Measurements from ENCODE around the gene VGLL4.
"Not testable (repeated sequence)": the region's sequence is repeated elsewhere in the genome, so short reads cannot be mapped to it uniquely, and the experiment has no call there.

VGLL4 gene

DNA sequence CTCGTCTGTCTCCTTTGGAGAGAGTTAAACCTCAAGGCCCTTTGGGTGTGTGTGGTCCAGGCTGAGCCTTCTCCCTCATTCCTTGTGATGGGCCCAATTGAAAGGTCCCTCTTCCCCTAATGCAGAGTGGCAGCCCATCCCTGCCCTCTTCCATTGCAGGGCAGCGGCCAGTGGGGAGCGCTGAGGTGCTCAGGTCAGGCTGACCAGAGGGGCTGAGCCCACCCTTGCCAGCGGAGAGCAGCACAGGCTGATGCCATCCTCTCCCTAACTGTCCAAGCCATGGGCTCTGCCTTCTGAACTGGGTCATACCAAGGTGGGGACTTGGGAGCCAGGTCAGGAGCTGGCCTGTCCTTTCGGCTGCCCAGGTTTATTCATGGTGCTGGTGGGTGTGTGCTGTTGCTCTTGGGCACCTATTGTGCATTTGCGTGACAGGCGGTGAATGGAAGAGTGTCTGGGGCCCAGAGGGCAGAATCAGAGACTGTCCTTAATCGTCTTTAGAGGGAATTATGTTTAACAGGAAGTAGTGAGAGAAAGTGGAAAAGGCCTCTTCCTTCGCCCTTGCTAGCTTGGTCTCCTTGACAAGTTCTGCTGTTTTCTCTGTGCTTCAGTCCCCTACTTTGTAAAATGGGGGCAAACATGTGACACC is 96.9 kb downstream of the VGLL4 start:
- no peak for DNase-seq

DNA sequence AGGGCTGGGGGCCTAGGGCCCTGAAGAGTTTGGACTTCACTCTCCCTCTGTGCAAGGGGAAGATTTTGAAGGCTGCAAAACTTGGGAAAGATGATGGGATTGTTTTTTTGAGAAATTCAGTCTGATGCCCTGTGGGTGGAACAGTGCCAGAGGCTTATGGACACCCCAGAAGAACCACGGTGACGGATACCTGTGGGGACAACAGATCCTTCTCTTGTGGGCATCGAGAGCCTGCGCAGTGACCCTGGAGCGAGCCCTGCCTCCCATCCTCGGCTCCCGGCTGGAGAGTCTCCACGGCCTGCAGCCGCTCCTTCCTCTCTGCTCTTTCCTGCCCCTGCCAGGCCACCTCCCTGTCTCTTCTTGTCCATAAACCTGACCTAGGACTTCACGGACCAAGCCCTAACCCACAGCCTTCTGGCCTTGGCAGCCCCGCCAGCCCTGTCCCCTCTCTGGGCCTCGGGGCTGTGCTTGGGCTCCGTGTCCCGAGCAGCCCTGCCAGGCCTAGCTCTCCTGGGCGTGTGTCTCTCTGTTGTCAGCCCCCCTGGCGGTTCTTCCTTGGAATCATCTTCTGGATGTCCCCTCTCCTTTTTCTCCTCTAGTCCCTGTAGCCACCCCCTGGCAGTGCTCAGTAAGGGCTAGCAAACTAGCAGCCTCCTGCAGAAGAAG is 98.4 kb downstream of the VGLL4 start:
- no peak for DNase-seq

DNA sequence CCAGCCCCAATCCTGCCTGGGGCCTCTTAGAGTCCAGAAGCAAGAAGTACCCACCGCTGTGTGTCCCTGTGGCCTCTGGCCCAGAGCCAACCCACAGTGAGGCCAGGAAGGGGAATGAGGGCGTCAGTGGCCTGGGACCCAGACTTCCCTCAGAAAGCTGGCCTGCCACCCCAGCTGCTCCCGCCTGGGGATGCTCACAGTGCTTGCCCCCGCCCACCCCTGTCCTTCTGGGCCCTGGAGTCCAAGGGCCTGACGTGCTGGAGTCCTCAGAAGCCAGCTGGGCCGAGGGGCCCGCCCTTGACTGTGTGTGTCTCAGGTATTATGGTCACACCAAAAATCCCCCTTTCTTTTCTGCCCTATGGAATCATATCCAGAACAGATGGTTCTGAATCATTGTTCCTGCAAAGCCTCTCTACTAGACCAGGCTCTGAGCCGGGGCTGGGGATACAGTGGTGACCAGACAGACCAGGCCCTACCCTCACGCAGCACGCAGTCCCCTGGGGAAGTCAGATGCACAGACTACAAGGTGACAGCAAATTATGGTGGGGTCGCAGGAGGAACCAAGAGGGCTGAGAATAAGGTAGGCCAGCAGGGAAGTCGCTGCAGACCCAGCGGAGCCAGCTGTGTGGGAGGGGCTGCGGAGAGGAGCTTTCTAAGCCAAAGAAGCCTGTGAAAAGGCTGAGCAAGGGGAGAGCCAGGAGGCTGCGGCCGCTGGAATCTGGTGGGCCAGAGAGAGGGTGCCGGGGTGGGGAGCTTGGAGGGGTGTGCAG is 99.1 kb downstream of the VGLL4 start:
- DNase-seq: no peak

DNA sequence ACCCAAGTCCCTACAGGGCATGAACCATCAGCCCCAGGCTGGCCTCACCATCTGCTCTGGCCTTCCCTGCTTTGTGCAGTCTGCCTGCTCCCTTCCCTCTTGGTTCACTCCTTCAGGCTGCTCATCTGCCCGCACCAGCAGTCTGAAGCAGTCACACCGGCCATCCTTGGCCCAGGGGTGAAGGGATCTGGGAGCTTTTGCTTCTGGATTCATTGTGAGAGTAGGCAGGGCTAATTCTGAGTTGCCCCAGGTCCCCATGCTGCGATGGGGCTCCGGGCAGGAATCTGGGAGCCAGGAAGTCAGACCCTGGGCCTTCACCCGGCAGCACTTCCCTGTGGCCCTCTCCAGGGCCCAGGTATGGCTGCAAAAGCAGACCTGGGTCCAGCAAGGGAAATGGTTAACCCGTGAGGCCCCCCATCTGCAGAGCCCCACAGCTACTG is 99.7 kb downstream of the VGLL4 start:
- no peak for DNase-seq

DNA sequence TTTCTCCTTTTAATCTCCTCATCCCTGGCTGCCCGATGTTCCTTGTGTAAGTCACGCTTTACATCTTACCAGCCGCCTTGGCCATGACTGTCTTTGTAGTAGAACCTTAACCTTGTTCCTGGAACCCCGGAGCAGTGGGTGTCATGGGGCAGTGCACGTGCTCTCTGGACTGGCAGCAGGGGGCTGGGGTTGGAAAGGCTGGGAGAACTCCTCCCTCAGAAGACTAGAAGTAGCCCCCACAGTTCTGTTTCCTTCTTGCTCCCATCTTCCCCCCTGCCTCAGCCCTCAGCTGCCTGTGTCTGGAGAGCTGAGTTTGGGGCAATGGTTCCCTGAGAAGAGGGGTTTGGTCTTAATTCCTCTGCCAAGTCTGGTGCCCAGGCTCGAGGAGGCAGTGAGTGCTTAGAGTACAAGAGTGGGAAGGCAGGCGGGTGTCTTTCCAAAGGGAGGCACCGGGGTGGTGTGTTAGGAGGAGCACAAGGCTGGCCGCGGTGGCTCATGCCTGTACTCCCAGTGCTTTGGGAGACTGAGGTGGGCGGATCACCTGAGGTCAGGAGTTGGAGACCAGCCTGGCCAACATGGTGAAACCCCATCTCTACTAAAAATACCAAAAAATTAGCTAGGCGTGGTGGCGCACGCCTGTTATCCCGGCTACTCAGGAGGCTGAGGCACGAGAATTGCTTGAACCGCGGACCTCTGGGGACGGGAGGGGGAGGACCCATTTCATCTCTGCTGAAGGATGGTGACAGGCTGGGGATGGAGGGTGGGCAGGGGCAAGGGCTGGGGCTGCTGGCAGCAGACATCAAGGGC is 100.4 kb downstream of the VGLL4 start:
- no peak for DNase-seq

DNA sequence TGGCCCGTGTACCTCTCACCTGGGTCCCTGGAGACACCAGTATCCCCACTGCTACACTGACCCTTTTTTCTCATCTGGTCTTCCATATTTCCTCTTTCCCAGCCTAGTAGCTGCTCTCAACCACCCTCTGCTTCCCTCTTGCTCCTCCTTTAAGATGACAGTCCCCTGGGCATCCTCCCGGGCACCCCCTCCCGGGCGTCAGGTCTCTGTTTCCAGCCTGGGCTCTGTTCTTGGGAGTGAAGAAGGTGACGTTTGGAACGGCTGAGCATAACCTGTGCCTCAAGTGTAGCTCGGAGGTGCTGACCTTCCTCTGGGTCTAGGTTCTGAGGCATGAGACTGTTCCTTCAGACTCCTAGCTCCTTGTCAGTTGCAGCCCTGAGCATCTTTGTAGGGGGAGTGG is 101.2 kb downstream of the VGLL4 start:
- DNase-seq: no peak

DNA sequence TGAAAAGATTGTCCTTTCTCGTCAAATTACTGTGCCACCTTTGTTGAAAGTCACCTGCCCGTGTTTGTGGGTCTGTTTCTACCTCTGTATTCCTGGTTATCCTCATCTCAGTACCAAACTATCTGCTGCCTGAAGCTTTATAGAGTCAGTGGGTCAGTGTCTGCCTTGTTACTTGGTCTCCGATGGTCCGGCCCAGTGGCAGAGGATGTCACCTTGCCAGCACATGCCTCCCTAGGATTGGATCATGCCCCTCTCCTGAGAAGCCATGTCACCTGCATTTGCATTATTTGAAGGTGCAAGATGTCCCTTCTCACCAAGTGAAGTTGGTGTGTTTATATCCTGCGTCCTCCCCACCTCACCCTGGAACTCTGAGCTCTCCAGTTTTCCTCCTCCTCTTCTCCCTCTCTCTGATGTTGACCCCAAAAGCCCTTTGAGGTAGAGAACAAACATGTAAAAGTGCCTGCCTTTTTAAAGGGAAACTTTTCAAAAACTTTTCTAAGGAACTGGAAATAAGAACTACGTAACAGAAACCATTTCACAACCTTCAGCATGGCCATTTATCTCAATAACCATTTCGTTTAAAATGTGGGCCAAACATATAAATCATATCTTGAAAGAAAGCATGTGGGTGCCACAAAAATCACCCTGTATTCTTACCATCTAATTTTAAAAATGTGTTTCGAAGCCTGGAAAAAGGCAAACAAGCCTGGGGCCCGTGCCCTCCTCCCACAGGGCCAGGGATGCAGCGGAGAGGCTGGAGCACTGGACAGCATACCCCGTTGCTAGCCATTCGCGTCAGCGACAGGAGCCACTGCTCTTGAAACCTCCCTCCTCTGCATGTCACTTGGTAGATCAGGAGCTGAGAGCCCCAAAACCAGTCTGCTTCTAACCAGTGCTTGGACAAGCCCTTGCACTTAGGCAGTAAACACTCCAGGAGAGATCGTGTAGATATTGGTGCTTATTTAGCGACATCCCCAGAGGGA is 102.1 kb downstream of the VGLL4 start:
- DNase-seq: no peak

DNA sequence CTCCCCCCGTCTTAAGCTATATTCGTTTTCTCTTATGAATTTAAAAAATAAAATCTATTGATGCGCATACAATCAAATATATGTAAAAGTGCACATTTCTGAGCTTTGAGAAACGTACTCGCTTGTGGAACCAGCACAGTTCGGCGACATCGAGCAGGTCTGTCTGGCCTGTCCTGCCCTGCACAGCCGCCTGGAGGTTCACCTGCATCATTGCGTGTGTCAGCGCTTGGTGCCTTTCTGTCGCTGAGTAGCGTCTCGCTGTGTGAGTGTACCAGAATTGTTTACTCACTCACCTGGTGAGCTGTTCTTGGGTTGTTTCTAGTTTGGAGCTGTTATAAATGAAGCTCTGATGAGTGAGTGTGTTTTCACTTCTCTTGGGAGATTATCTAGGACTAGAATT is 104.0 kb downstream of the VGLL4 start:
- DNase-seq: peak; percentile 49

DNA sequence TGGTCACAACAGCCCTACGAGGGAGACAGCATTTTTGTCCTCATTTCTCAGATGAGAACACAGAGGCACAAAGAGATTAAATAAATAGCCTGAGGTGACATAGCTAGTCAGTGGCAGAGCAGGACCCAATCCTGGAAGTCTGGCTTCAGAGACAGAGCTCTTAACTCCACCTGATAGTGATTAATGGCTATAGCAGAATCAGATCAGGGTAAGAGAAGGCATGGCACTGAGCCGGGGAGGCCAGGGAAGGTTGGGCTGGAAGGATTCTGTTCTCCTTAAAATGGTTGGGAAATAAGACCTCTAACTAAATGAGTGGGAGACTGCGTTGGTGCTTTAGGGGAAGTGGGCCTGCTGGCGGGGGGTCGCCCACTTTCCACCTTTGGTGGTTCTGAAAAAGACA is 104.5 kb downstream of the VGLL4 start:
- no peak for DNase-seq

DNA sequence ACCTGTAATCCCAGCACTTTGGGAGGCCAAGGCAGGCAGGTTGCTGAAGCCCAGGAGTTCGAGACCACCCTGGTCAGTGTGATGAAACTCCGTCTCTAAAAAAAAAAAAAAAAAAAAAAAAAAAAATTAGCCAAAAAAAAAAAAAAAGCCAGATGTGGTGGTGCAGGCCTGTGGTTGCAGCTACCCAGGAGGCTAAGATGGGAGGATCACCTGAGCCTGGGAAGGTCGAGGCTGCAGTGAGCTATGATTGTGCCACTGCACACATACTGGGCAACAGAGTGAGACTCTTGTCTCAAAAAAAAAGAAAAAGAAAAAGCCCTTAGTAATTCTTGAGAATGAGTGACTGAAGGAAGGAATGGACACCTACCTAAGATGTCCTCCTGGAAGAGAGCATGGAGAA is 105.1 kb downstream of the VGLL4 start:
- no peak for DNase-seq

DNA sequence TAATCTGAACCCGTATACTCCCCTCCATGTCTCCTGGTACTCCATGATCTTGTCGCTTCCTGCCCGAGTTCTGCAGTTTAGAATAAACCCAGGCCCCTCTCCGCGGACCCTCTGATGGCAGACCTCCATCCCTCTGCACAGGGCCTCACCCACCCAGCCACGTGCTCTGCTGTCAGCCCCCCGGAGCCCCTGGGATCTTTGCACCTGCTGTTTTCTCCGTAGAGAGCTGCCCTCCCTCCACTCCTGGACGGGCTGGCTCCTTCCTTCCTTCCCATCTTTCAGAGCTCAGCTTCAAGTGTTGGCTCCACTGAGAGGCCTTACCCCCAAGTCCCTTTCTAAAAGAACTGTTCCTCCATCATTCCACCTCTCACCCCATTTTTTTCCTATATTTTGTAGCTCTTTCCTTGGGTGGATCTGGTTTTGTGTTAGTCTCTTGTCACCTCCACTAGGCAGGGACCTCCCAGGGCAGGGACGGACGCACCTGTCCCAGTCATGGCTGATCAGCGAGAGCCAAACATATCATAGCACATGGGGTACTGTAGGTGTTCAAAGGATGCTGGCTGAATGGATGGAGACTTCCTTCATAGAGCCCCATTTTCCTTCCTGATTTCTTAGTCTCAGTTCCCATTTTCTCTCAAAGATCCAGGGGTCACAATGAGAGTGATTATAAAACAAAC is 106.6 kb downstream of the VGLL4 start:
- no peak for DNase-seq

DNA sequence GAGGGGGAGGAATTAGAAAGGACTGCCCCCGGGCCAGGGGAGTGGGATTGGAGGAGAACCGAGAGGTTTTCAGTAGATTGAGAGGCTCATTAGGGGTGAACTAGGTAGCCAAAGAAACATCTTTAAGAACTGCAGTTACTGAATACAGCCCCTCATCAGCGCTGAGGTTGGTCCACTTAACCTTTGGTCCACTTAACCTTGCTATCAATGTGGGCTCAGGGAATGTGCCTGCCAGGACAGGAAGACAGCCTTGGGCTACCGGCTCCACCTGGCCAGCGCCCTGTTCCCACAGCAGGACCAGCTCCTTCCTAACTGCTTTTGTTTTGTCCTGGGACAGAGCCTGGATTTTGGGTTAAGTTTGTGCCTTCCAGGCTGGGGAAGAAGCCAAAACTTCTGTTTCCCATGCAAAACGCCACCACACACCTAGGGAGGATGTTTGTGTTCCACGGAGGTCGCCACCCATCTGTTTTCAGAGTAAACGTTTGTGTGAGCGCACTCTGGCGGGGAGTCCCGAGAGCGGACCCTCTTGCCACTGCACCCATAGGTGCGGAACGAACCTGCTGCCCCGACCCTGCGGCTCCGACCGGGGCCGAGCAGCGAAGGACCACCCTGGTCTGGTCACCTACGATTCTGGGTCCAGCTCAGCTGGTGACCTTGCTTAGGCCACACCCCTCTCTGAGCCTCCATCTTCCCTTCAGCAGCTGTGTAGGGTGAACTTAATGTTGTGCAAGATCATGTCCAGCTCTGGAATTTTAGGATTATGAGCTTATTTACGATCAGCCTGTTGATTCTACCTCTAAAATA is 107.4 kb downstream of the VGLL4 start:
- DNase-seq: no peak

DNA sequence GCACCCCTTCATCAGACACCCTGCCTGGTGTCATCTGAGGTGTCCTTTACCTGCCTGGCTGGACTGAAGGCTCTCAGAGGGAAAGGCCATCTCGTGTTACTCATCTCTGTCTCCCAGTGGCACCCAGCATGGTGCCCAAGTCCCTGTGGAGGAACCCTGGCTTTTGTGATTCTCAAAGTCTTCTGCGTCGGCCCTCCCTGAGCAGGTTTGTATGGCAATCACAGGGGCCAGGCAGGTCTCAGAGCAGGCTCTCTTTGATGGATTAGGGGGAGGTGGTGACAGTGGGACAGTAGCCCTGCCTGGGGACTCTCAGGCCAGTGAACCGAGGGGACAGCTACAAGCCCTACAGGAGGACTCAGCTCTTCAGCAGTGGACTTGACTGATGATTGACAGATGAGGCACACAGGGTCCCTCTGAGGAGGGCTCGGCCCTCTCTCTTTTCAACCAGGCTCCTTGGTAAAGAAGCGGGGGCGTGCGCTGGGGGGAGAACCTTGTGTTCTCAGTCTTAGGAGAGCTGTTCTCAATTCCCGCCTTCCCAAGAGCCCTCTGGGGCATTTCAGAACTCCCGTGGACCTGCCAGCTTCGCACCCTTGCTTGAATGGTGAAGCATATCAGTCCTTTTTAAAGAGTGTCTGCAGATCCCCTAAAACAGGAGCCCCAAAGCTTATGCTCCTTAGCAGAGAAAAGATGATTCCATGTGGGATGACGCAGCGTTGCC is 108.3 kb downstream of the VGLL4 start:
- no peak for DNase-seq

DNA sequence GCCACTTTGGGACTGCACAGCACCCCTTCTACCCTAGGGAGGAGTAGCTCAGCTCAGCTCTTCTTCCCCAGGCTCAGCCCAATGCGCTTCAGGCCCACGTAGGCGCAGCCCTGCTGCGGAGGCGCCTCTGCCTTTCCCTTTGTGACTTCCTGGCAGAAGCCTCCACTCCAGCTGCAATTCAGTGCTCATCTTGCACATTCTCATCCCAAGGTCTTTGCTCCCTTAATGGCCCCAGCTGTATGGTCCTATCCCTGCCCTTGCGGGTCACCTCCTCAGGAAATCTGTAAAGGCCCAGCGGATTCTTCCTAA is 109.0 kb downstream of the VGLL4 start:
- no peak for DNase-seq

DNA sequence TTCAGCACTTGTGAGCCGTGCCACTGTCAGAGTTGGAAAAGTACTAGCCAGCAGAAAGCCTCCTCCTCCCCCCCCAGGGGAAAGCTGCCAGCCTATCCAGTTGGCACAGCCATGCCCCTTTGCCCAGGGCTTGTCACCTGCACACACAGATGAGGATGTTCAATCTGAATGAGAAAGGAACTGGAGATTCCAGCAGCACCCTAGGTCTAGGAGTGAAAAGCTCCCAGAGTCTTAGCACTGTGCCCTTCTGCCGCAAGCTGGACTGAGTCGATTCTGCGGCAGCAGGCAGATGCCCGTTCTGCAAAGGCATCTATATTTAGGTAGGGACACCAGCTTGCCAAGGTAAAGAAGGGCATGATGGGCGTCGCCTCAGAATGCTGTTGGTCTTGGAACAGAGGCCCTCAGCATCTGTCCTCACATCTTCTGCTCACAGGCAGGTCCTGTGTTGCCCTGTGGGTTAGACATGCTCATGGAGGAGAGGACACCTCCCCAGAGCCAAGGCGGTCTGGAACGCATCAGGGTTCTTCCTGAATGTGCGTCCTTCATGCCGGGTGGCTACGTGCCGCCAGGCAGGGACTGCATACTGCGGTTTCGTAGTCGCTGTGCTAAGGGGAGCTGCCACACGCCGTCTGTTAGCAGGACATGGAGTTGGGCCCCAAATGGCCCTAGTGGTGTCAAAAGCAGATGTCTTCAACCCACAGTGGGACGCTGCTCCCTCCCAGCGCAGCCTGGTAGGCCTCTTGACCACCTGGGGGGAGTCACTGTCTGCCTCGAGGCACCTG is 109.5 kb downstream of the VGLL4 start:
- no peak for DNase-seq

DNA sequence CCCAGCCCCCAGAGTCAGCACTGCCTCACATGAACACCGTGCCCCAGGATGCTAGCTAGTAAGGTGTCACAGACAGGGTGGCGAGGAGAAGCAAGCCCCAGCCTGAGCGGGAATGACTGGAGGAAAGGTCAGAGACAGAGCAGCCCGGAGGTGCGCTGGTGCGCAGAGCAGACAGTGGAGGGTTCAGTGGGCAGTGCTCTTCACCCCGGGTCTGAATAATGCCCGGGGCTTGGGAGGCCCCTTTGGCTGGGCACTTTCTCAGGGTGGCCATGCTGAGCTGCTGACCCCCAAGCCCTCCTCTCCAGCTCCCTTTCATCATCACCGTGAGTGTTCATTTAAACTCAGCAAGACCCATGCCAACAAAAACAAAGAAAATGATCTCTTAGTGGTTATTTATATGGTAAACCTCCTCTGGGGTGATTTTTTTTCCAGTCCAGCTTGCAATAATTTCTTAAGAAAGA is 110.8 kb downstream of the VGLL4 start:
- DNase-seq: no peak

DNA sequence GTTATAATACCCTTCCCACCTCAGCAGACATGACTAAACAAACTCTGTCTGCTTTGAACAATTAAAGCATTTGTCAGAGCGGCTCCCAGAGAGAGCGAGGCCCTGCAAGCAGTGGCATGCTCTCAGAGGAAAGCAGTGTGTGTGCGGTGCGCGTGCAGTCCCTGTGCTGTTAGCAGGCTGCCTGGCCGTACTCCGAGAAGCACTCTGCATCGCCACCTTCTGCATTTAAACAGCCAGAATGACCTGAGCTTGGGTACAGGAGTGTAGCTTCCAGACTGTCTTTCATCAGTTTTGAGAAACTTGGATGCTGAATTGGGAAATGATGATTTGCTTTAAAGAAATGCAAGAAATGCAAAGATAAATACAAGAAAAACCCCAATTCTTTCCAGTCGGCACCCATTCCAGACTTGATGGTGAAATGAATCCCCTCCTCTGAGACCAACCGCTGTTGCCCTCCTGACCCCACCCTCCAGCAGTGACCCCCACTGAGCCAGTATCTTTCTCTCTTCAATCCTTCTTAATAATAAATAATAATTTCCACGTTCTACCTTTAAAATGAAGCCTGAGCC is 113.5 kb downstream of the VGLL4 start:
- DNase-seq: peak; percentile 24

DNA sequence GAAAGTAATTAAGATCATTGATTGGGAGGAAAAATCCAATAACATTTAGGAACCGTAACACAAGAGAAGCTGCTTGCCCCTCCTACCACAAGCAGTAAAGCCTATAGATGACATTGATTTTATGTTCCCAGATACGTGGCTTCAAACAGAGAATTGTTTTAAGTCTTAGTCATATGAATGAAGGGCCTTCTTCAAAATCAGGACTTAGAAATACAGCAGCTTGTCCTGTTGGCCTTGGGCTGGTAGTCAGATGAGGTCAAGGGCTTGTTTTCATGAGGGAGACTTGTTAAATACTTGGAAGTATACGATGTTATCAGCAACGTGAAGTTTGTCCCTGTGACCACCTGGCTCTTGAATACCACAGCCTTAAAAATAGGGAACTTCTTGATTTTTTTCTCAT is 114.4 kb downstream of the VGLL4 start:
- no peak for DNase-seq

DNA sequence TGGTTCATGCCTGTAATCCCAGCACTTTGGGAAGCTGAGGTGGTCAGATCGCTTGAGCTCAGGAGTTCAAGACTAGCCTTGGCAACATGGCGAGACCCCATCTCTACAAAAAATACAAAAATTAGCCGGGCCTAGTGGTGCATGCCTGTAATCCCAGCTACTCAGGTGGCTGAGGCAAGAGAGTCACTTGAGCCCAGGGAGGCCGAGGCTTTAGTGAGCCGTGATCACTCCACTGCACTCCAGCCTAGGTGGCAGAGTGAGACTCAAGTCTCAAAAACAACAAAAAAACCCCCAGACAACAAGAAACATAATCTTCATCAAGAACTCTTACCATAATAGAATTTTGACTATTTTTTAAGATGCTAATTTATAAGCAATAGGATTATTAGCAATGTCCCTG is 117.6 kb downstream of the VGLL4 start:
- DNase-seq: not testable (repeated sequence)
